ENCODE data around the gene GNB1L. TPM values are rescaled to one million over a fixed set of nuclear protein-coding genes. Genes with fewer than 3 reads are reported as not detected.
A peak's percentile ranks its signal among the peaks of the same experiment; 100 is the strongest.

The GNB1L gene
- polyA plus RNA-seq, 1 donor, result 4.4 TPM

DNA sequence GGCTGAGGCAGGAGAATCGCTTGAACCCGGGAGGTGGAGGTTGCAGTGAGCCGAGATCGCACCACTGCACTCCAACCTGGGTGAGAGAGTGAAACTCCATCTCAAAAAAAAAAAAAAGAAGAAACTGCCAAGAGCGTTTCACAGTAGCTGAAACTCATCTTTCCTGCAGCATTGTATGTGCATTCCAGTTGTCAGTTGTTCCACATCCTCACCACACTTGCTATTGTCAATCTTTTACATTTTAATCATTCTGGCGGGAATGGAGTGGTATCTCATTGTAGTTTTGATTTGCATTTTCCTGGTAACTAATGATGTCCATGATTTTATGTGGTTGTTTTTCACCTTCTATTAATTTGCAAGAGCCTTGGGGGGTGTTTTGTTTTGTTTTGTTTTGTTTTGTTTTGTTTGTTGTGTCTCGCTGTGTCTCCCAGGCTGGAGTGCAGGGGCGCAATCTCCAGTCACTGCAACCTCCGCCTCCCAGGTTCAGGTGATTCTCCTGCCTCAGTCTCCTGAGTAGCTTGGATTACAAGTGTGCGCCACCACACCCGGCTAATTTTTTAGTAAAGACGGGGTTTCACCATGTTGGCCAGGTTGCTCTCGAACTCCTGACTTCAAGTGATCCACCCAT lies 8.1 kb upstream of the GNB1L start:
- H3K36me3 ChIP-seq (ENCODE audit: control insufficient read depth, insufficient read depth, low read length), result no peaks in the 10 kb centered on the region
- H3K4me1 ChIP-seq (ENCODE audit: control insufficient read depth, insufficient read depth, low read length), result no peaks in the 10 kb centered on the region
- H3K9me3 ChIP-seq (ENCODE audit: control insufficient read depth, low read depth, low read length), result no peaks in the 10 kb centered on the region
- H3K4me3 ChIP-seq (ENCODE audit: low read length), result no peak overlapping the region
- H3K27ac ChIP-seq (ENCODE audit: low read length), result no peak overlapping the region
- DNase-seq, result no peak
- 100% methylated on average over 1 of the region's 13 CpGs for WGBS (ENCODE audit: insufficient coverage, low lambda C conversion rate)
- H3K27me3 ChIP-seq (ENCODE audit: control insufficient read depth, insufficient read depth, low read length), result no peaks in the 10 kb centered on the region

DNA sequence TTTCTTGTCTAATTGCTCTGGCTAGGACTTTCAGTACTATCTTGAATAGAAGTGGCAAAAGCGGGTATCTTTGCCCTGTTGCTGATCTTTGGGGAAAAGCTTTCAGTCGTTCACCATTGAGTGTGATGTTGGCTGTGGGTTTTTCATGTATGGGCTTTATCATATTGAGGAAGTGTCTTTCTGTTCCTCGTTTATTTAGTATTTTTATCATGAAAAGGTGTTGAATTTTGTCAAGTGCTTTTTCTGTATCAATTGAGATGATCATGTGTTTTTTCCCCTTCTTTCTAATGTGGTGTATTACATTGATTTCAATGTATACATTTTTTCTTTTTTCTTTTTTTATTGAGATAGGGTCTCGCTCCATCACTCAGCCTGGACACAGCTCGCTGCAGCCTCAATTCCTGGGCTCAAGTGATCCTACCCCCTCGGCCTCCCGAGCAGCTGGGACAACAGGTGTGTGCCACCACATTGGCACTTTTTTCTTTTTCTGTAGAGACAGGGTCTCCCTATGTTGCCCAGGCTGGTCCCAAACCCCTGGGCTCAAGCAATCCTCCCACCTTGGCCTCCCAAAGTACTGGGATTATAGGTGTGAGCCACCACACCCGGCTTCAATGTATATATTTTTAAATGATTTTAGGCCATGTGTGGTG lies 5.3 kb upstream of the GNB1L start:
- Histone ChIP-seq H3K27ac (ENCODE audit: low read length) (no peak overlapping the region), H3K27me3 (ENCODE audit: control insufficient read depth, insufficient read depth, low read length) (no peaks in the 10 kb centered on the region), H3K4me3 (ENCODE audit: low read length) (no peak overlapping the region), H3K36me3 (ENCODE audit: control insufficient read depth, insufficient read depth, low read length) (no peaks in the 10 kb centered on the region), H3K4me1 (ENCODE audit: control insufficient read depth, insufficient read depth, low read length) (peaks cover 8% of the 10 kb centered on the region), H3K9me3 (ENCODE audit: control insufficient read depth, low read depth, low read length) (no peaks in the 10 kb centered on the region)
- DNase-seq, result no peak
- 93% methylated on average over 3 of the region's 8 CpGs for WGBS (ENCODE audit: insufficient coverage, low lambda C conversion rate)

- Histone ChIP-seq H3K27ac (ENCODE audit: low read length) (no peak overlapping the region), H3K27me3 (ENCODE audit: control insufficient read depth, insufficient read depth, low read length) (no peaks in the 10 kb centered on the region), H3K4me1 (ENCODE audit: control insufficient read depth, insufficient read depth, low read length) (peaks cover 19% of the 10 kb centered on the region), H3K9me3 (ENCODE audit: control insufficient read depth, low read depth, low read length) (no peaks in the 10 kb centered on the region), H3K36me3 (ENCODE audit: control insufficient read depth, insufficient read depth, low read length) (peaks cover 5% of the 10 kb centered on the region), H3K4me3 (ENCODE audit: low read length) (no peak overlapping the region)
- DNase-seq, result no peak
- WGBS (ENCODE audit: insufficient coverage, low lambda C conversion rate), result 100% methylated on average over 2 of the region's 3 CpGs
Measured at GRCh38 chr22:19857382-19857781, 2.7 kb upstream of the GNB1L start.

DNA sequence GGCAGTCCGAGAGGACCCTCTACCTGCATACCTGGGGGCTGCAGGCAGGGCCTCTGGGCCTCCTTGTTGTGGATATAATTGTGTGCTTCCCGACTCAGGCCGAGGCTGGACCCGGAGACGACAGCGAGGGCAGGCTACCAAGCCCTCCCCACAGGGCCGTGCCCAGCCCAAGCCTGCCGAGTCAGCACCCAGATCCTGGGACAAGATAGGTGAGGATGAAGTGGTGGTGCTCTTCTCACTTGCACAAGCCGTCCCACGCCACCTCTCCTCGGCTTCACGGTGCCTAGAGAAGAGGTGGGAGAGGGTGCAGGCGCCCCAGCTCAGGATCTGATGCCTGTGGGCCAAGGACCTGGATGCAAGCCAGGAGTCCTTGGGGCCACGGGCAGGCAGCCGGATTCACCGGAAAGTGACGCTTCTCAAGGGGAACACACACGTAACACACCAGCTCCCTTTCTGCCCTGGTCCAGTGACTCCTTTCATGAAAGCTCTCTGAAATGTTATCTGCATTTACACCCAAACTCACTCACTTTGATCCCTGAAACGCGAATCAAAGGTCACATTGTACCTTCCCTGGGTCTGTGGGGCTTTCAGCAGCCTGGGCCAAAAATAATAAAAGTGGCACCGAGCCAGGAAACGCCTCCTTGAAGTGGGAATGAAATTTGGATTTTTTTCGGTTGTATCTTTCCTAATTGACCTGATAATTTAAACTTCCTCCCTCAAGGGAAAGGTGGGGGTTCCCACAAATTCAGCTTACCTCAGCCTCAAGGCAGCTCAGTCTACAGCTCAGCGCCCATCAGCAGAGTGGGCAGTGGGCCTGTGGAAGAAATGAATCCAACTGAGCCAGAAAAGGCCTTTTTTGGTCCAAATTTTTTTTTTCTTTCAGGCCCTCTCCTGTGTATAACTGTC lies 1.1 kb upstream of the GNB1L start:
- Histone ChIP-seq H3K36me3 (ENCODE audit: control insufficient read depth, insufficient read depth, low read length) (peaks cover 21% of the 10 kb centered on the region), H3K27ac (ENCODE audit: low read length) (peak overlapping the region; percentile 81), H3K9me3 (ENCODE audit: control insufficient read depth, low read depth, low read length) (no peaks in the 10 kb centered on the region), H3K4me3 (ENCODE audit: low read length) (peak overlapping the region; percentile 99), H3K27me3 (ENCODE audit: control insufficient read depth, insufficient read depth, low read length) (no peaks in the 10 kb centered on the region), H3K4me1 (ENCODE audit: control insufficient read depth, insufficient read depth, low read length) (peaks cover 19% of the 10 kb centered on the region)
- peak; percentile 42 to 70 for DNase-seq
- WGBS (ENCODE audit: insufficient coverage, low lambda C conversion rate), result no CpG with 5 or more reads among the region's 24 CpGs

- Histone ChIP-seq H3K4me3 (ENCODE audit: low read length) (peak overlapping the region; percentile 99), H3K4me1 (ENCODE audit: control insufficient read depth, insufficient read depth, low read length) (peaks cover 25% of the 10 kb centered on the region), H3K9me3 (ENCODE audit: control insufficient read depth, low read depth, low read length) (no peaks in the 10 kb centered on the region), H3K27ac (ENCODE audit: low read length) (peak overlapping the region; percentile 92), H3K36me3 (ENCODE audit: control insufficient read depth, insufficient read depth, low read length) (peaks cover 32% of the 10 kb centered on the region), H3K27me3 (ENCODE audit: control insufficient read depth, insufficient read depth, low read length) (no peaks in the 10 kb centered on the region)
- WGBS (ENCODE audit: insufficient coverage, low lambda C conversion rate), result no CpG with 5 or more reads among the region's 49 CpGs
- DNase-seq, result peak in 1 of 2 donors; percentile 53
Measured at GRCh38 chr22:19853879-19854777, 546 bp downstream of the GNB1L start.

GRCh38 chr22:19853058-19853878 lies 1.4 kb downstream of the GNB1L start:
- no peak for DNase-seq
- no CpG with 5 or more reads among the region's 11 CpGs for WGBS (ENCODE audit: insufficient coverage, low lambda C conversion rate)
- no peaks in the 10 kb centered on the region for H3K27me3 ChIP-seq (ENCODE audit: control insufficient read depth, insufficient read depth, low read length)

DNA sequence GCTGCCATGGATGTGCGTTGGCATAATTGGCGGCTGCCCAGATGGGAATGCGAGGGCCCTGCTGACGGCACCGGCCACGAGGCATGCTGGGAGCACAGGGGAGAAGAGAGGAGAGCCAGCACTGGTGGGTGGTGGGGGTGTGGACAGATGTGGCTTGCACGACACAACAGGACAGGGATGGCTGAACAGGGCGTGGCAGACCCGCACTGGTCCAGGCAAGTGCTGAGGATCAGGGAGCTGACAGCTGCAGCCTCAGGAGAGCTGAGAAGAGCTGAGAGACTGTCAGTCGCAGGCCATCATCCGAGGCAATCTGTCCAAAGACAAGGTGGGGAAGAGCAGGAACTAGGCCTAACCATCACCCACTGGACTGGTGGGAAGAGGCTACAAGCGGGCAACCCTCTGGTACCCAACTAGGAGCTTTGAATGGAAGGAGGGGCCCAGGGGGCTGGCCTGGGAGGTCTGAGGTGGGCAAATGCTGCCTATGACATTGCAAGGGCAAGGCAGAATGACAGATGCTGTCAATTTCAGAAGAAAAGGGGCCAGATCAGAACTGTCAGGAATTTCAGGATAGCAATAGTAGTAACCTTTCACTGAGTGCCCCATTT lies 2.4 kb downstream of the GNB1L start:
- Histone ChIP-seq H3K4me1 (ENCODE audit: control insufficient read depth, insufficient read depth, low read length) (peaks cover 25% of the 10 kb centered on the region), H3K27me3 (ENCODE audit: control insufficient read depth, insufficient read depth, low read length) (no peaks in the 10 kb centered on the region), H3K4me3 (ENCODE audit: low read length) (no peak overlapping the region), H3K36me3 (ENCODE audit: control insufficient read depth, insufficient read depth, low read length) (peaks cover 34% of the 10 kb centered on the region), H3K9me3 (ENCODE audit: control insufficient read depth, low read depth, low read length) (no peaks in the 10 kb centered on the region), H3K27ac (ENCODE audit: low read length) (no peak overlapping the region)
- no CpG with 5 or more reads among the region's 12 CpGs for WGBS (ENCODE audit: insufficient coverage, low lambda C conversion rate)
- no peak for DNase-seq

More at GRCh38 chr22:19853058-19853878, 1.4 kb downstream of the GNB1L start:
- H3K27ac ChIP-seq (ENCODE audit: low read length), result peak overlapping the region; percentile 92
- H3K9me3 ChIP-seq (ENCODE audit: control insufficient read depth, low read depth, low read length), result no peaks in the 10 kb centered on the region
- H3K4me1 ChIP-seq (ENCODE audit: control insufficient read depth, insufficient read depth, low read length), result peaks cover 25% of the 10 kb centered on the region
- peaks cover 32% of the 10 kb centered on the region for H3K36me3 ChIP-seq (ENCODE audit: control insufficient read depth, insufficient read depth, low read length)
- H3K4me3 ChIP-seq (ENCODE audit: low read length), result peak overlapping the region; percentile 99

GRCh38 chr22:19851291-19852176 lies 3.1 kb downstream of the GNB1L start:
- Histone ChIP-seq H3K9me3 (ENCODE audit: control insufficient read depth, low read depth, low read length) (peaks cover 2% of the 10 kb centered on the region), H3K27ac (ENCODE audit: low read length) (no peak overlapping the region), H3K4me1 (ENCODE audit: control insufficient read depth, insufficient read depth, low read length) (peaks cover 25% of the 10 kb centered on the region), H3K4me3 (ENCODE audit: low read length) (no peak overlapping the region), H3K36me3 (ENCODE audit: control insufficient read depth, insufficient read depth, low read length) (peaks cover 39% of the 10 kb centered on the region), H3K27me3 (ENCODE audit: control insufficient read depth, insufficient read depth, low read length) (no peaks in the 10 kb centered on the region)
- DNase-seq, result no peak
- WGBS (ENCODE audit: insufficient coverage, low lambda C conversion rate), result no CpG with 5 or more reads among the region's 21 CpGs
